Activated T-cell treated with anti-CD3 and anti-CD28 coated beads, Interleukin-2, amount 50 U/mL, for 72 hours (primary cell): ENCODE measurements around the gene CCSER1. TPM values are rescaled to one million over a fixed set of nuclear protein-coding genes. Genes with fewer than 3 reads are reported as not detected.
"Not testable (repeated sequence)": the region's sequence is repeated elsewhere in the genome, so short reads cannot be mapped to it uniquely, and the experiment has no call there.

Experiments
- ATAC-seq, 2 donors: fragments of 150-1000 bp; cut with Tn5 transposase; replicated peaks in 1 of 2; 2 replicates each; pipeline ENCODE4 v1.10.0; 2021; ENCODE audit warnings: moderate library complexity in 2 of 2, mild to moderate bottlenecking in 1 of 2
- DNase-seq, 2 donors: peaks; one replicate each; pipeline ENCODE4 v3.0.0; 2021 to 2022; ENCODE audit warnings: mixed read lengths in 1 of 2
- H3K27ac Mint-ChIP-seq: one replicate; pipeline ENCODE4 v1.8.0; 2022; ENCODE audit warnings: mild to moderate bottlenecking, moderate library complexity, mixed read lengths
- H3K27me3 Mint-ChIP-seq: one replicate; pipeline ENCODE4 v1.8.0; 2022; ENCODE audit warnings: low read depth, mixed read lengths
- H3K36me3 Mint-ChIP-seq, 2 donors: one replicate each; pipeline ENCODE4 v1.8.0; 2022; ENCODE audit warnings: mixed read lengths in 2 of 2, mild to moderate bottlenecking in 1 of 2; ENCODE audit not compliant: insufficient read depth in 2 of 2
- H3K4me1 Mint-ChIP-seq: one replicate; pipeline ENCODE4 v1.8.0; 2022; ENCODE audit warnings: low read depth, mixed read lengths
- H3K4me3 Mint-ChIP-seq, 2 donors: one replicate each; pipeline ENCODE4 v1.8.0; 2022; ENCODE audit warnings: mild to moderate bottlenecking in 2 of 2, mixed read lengths in 2 of 2, moderate library complexity in 2 of 2
- H3K9me3 Mint-ChIP-seq, 2 donors: one replicate each; pipeline ENCODE4 v1.8.0; 2022; ENCODE audit warnings: mixed read lengths in 2 of 2
- total RNA-seq, 2 donors: library from RNA; stranded (reverse); gene quantifications; one replicate each; pipeline ENCODE4 v1.2.3, GENCODE V29; 2022

The CCSER1 gene
- total RNA-seq, 2 donors from 2014 or later, result 0.09 TPM; not detected in 1

DNA sequence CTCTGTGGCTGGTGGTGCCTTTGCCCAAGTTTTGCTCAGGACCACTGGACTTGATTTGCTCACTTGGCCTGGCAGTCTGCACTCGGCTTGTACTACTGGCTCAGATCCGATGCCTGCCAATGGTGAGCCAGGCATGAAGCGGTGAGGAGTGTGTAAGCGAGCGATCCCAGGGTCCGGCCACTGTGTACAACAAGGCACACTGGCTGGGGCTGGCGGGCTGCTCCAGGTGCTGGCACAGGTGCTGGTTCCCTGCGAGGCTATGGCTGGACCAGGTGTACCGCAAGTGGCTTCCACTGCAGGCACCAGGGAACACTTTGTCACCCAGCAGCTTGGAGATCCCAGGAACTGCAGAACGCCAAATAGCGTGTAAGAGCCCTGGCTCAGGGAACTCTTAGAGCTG lies 329.7 kb downstream of the CCSER1 start:
- DNase-seq (no peak), ATAC-seq (no peak)
- Mint-ChIP-seq H3K9me3 (peaks cover 2 to 4% of the 10 kb centered on the region in 2 donors), H3K4me3 (no peak overlapping the region), H3K36me3 (no peaks in the 10 kb centered on the region), H3K27ac (no peak overlapping the region), H3K27me3 (no peaks in the 10 kb centered on the region), H3K4me1 (no peaks in the 10 kb centered on the region)

DNA sequence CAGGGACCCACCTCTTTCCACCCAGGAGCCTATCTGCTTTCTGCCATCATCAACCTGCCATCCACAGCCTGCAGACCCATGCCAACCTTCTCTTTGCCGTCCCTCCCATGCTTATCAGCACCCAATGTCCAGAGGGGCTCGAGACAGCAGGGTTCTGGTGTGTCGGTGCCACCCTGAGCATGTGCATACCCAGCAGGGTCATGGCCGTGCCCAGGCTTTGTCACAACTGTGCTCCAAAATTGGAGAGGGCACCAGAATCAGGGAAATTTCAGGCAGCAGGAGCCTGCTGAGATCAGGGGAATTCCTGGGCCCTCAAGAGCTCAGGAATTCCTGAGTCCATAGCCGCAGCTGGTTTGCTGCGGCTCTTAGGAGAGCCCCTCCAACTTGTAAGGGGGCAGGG lies 330.6 kb downstream of the CCSER1 start:
- peaks cover 2 to 4% of the 10 kb centered on the region in 2 donors for H3K9me3 Mint-ChIP-seq

DNA sequence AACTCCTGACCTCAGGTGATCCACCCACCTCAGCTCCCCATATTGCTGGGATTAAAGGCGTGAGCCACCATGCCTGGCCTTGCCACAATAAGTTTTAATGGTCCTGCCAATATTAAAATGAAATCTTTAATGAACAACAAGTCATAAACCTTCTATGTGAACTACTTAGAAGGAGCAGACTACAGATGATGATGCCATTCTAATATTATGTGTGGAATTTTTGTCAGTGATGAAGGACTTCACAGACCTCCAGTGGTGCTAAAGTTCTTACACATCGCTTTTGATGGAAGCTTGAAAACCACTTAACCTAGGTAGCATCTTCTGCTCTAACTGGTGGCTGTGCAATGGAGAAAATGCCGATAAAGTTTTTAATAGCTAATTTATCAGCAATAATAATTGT lies 331.4 kb downstream of the CCSER1 start:
- Mint-ChIP-seq H3K9me3 (peaks cover 2 to 4% of the 10 kb centered on the region in 2 donors), H3K36me3 (no peaks in the 10 kb centered on the region), H3K27me3 (no peaks in the 10 kb centered on the region), H3K27ac (no peak overlapping the region), H3K4me3 (no peak overlapping the region), H3K4me1 (no peaks in the 10 kb centered on the region)
- ATAC-seq (no peak), DNase-seq (no peak)

More for the DNA sequence above, 330.6 kb downstream of the CCSER1 start:
- Mint-ChIP-seq H3K4me1 (no peaks in the 10 kb centered on the region), H3K27me3 (no peaks in the 10 kb centered on the region), H3K27ac (no peak overlapping the region), H3K36me3 (no peaks in the 10 kb centered on the region), H3K4me3 (no peak overlapping the region)
- DNase-seq, result no peak
- no peak for ATAC-seq

DNA sequence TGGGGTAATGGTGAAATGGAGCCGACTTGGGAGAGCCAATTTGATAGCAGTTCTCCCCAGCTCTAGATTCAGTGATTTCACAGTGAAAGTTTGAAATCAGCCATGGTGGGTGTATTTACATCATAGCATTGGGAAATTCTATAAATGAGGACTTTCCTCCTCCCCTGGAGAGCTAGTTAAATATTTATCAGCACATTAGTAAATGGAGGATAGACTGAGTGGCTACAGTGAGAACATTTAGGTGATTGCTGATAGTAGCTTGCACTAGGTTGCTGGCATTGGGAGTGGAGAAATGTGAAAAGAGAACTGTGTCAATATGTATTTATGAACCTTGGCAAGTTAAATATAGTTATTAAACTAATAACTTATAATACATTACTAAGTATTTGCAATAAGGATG lies 347.3 kb downstream of the CCSER1 start:
- Mint-ChIP-seq H3K4me3 (no peak overlapping the region), H3K4me1 (no peaks in the 10 kb centered on the region), H3K36me3 (no peaks in the 10 kb centered on the region), H3K27ac (no peak overlapping the region), H3K9me3 (peaks cover 0 to 1% of the 10 kb centered on the region in 2 donors), H3K27me3 (no peaks in the 10 kb centered on the region)
- DNase-seq, result no peak
- no peak for ATAC-seq

DNA sequence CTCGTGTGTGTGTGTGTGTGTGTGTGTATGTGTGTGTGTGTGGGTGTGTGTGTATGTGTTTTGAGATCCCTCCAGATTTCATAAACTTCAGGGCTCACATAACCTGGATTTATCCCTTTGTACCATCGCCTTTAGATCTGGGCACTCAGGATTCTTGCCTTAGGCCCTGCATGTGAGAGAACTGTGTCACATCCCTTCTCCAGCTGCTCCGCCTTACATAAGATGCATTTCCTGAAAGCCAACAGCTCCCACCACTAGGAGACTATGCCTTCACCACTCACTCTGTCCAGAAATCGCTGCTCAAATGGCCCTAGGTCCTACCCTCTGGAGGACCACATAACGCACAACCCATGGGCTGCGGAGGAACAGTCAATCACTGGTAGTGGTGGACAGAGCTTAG lies 348.8 kb downstream of the CCSER1 start:
- Mint-ChIP-seq H3K36me3 (no peaks in the 10 kb centered on the region), H3K27ac (no peak overlapping the region), H3K4me1 (no peaks in the 10 kb centered on the region), H3K27me3 (no peaks in the 10 kb centered on the region), H3K9me3 (peaks cover 0 to 4% of the 10 kb centered on the region in 2 donors), H3K4me3 (no peak overlapping the region)
- no peak for DNase-seq
- ATAC-seq, result no peak

DNA sequence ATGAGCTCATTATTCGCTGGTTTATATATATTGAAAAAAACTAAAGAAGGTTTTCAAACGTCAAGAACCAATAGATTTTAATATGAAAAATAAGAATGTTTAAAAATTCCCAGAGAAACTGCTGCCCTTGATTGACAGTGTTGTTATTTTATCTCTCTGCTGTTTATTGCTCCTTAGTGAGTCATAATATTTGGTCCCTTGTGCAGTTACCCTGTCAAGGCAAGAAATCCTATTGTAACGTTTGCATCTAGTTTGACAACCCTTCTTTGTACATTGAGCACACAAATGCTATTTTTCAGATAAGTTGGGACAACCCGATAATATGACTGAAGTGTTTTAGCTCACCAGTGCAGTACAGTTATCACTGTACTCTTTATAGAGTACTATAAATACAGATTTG lies 349.4 kb downstream of the CCSER1 start:
- no peaks in the 10 kb centered on the region for H3K36me3 Mint-ChIP-seq
- H3K27ac Mint-ChIP-seq, result no peak overlapping the region
- ATAC-seq, result no peak
- H3K27me3 Mint-ChIP-seq, result no peaks in the 10 kb centered on the region
- no peaks in the 10 kb centered on the region for H3K4me1 Mint-ChIP-seq
- H3K4me3 Mint-ChIP-seq, result no peak overlapping the region
- peaks cover 0 to 4% of the 10 kb centered on the region in 2 donors for H3K9me3 Mint-ChIP-seq
- DNase-seq, result no peak

DNA sequence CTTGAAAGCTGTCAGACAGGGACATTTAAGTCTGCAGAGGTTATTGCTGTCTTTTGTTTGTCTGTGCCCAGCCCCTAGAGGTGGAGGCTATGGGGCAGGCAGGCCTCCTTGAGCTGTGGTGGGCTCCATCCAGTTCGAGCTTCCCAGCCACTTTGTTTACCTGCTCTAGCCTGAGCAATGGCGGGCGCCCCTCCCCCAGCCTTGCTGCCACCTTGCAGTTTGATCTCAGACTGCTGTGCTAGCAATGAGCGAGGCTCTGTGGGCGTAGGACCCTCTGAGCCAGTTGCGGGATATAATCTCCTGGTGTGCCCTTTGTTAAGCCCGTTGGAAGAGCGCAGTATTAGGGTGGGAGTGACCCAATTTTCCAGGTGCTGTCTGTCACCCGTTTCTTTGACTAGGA lies 357.7 kb downstream of the CCSER1 start:
- DNase-seq, H3K4me1 Mint-ChIP-seq, H3K27ac Mint-ChIP-seq, H3K27me3 Mint-ChIP-seq, H3K4me3 Mint-ChIP-seq, H3K36me3 Mint-ChIP-seq, ATAC-seq: not testable (repeated sequence)
- H3K9me3 Mint-ChIP-seq, result peaks cover 4 to 10% of the 10 kb centered on the region in 2 donors

DNA sequence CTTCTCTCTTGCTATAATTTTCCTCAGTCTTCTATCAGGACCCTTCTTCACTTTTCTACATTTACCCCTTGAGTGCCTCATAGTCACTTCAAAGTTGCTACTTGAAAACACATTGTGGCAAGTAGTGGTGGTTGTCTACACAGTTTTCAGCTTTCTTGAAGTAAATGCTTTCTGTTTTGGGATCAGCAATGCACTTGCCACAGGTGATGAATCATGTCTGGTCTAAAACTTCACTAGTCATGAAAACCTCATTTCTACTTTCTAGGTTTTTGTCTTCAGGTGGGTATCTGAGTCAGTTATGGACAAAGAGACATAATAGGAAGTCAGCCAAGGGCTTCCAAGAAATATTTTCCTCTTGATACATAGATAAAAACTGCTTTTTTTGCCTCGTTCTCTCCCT lies 359.2 kb downstream of the CCSER1 start:
- H3K4me1 Mint-ChIP-seq, result no peaks in the 10 kb centered on the region
- peaks cover 3 to 10% of the 10 kb centered on the region in 2 donors for H3K9me3 Mint-ChIP-seq
- no peak overlapping the region for H3K27ac Mint-ChIP-seq
- H3K4me3 Mint-ChIP-seq, result peak overlapping the region in 1 of 2 donors; percentile 1
- DNase-seq, result no peak
- peak; percentile 32 to 79 for ATAC-seq
- H3K27me3 Mint-ChIP-seq, result no peaks in the 10 kb centered on the region
- H3K36me3 Mint-ChIP-seq, result no peaks in the 10 kb centered on the region

DNA sequence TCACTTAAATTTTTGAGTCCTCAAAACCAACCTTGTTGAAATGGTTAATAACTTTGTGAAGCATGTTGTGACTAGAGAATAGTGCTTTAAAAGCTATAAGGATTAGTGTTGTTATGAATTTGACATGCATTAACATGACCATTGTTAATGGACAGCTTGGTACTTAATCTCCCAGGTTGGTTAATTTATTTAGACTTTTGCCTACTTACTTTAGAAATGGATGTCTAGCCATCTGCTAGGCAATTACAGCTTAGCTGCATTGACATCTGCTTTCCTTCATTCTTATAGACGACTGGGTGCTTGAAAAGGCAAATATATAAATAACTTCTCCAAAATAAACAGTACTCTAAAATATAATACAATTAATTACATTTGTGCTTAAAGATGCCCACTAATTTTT lies 368.0 kb downstream of the CCSER1 start:
- Mint-ChIP-seq H3K4me3 (no peak overlapping the region), H3K27me3 (no peaks in the 10 kb centered on the region), H3K27ac (no peak overlapping the region), H3K36me3 (no peaks in the 10 kb centered on the region), H3K4me1 (no peaks in the 10 kb centered on the region), H3K9me3 (peaks cover 4 to 8% of the 10 kb centered on the region in 2 donors)
- DNase-seq (no peak), ATAC-seq (no peak)

DNA sequence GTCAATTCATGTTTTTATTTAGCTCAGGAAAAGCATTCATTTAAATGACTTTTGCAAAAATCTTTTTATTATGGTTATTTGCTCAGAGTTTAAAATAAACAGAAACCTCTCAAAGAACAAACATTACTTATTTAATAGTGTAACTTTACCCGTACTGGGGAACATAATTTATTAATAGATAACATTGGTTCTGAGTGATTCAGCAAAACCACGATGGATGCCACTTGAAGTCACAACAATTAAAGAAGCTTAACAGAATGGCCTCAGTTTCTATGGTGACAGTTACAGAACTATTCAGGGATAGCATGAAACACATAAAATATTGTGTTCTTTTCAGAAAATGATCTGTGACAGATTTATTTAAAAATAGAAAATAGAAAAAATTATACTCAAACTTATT lies 368.7 kb downstream of the CCSER1 start:
- ATAC-seq (no peak), DNase-seq (no peak)
- Mint-ChIP-seq H3K27me3 (no peaks in the 10 kb centered on the region), H3K4me1 (no peaks in the 10 kb centered on the region), H3K36me3 (no peaks in the 10 kb centered on the region), H3K9me3 (peaks cover 4 to 8% of the 10 kb centered on the region in 2 donors), H3K27ac (no peak overlapping the region), H3K4me3 (no peak overlapping the region)

DNA sequence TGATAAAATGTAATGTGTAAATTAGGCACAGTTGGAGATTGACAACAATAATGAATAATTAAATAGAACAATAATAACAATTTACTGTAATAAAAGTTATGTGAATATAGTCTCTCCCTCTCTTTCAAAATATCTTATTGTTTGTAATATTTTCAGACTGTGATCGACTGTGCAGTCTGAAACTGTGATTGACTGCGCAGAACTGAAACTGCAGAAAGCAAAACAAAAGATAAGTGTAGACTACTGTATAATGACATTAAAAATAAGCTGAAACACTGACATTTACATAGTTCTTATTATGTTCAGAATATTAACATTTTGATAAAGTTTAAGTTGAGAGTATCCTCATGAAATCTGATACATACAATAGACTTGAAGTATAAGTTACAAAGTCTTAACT lies 371.0 kb downstream of the CCSER1 start:
- ATAC-seq, result no peak
- Mint-ChIP-seq H3K4me3 (no peak overlapping the region), H3K9me3 (peaks cover 0 to 3% of the 10 kb centered on the region in 2 donors), H3K27ac (no peak overlapping the region), H3K27me3 (no peaks in the 10 kb centered on the region), H3K36me3 (peaks cover 0 to 2% of the 10 kb centered on the region in 2 donors), H3K4me1 (no peaks in the 10 kb centered on the region)
- DNase-seq, result no peak

DNA sequence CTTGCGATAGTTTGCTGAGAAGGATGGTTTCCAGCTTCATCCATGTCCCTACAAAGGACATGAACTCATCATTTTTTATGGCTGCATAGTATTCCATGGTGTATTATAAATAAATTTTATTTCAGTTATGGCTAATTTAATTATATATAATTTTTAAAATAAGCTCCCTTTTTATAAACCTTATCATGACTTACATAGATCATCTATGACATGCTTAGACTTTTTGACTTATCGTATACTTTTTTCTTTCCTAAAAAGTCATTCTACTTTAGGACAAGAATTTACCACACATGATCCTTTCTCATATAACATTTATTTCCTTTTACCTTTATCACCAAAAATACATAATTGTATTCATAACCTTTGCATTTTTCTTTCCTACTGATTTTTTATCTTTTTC lies 376.5 kb downstream of the CCSER1 start:
- Mint-ChIP-seq H3K36me3 (peaks cover 0 to 2% of the 10 kb centered on the region in 2 donors), H3K4me3 (no peak overlapping the region), H3K27me3 (no peaks in the 10 kb centered on the region), H3K9me3 (peaks cover 7 to 8% of the 10 kb centered on the region in 2 donors), H3K27ac (no peak overlapping the region), H3K4me1 (no peaks in the 10 kb centered on the region)
- DNase-seq, result no peak
- no peak for ATAC-seq

DNA sequence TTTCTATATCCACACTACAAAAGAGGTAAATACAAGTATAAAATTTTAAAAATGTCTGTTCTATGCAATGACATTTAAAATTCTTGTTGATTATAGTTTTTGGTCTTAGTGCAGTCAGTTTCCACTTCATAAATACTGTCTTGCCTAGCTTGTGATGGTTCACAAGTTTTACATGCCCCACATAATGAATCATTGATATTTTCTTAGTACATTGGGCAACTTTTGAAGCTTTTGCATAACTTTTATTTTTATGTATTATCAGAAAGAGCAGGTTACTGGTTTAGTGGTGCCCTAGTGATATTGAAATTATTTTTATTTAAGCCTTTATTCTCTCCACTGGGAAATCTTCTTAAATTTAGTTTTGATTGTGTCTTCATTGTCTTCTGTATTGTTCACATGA lies 388.0 kb downstream of the CCSER1 start:
- Mint-ChIP-seq H3K36me3 (no peaks in the 10 kb centered on the region), H3K4me1 (no peaks in the 10 kb centered on the region), H3K9me3 (peaks cover 8 to 10% of the 10 kb centered on the region in 2 donors), H3K27ac (peak overlapping the region; percentile 63), H3K27me3 (no peaks in the 10 kb centered on the region), H3K4me3 (no peak overlapping the region)
- no peak for DNase-seq
- no peak for ATAC-seq

DNA sequence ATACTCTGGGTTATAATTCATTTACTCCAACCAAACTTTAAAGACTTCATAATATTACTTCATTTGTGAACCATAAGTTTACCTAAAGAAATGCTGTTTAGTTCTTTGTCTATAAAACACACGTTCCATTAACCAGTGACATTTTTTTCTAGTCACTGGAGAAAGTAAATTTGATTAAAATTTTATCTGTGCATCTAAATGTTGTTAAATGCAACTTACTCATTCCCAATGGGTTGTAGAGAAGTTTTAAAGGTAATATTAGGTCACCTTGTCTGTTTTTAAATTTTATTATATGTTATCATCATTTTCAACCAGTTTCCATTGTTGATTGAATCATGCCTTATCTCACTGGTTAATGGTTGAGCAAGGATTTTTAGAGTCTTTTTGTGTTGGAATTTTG lies 401.4 kb downstream of the CCSER1 start:
- Mint-ChIP-seq H3K4me1 (no peaks in the 10 kb centered on the region), H3K27ac (no peak overlapping the region), H3K4me3 (no peak overlapping the region), H3K27me3 (no peaks in the 10 kb centered on the region), H3K9me3 (peaks cover 0 to 2% of the 10 kb centered on the region in 2 donors), H3K36me3 (no peaks in the 10 kb centered on the region)
- DNase-seq (no peak), ATAC-seq (no peak)
